PC-3 (cell line): ENCODE results near the gene AMH. TPM values are rescaled to one million over a fixed set of nuclear protein-coding genes. Genes with fewer than 3 reads are reported as not detected.

Experiments
- ATAC-seq: fragments of 200-7000 bp; cut with Tn5 transposase; 2 replicates; pipeline ENCODE4 v1.9.1; 2020; ENCODE audit warnings: mild to moderate bottlenecking, moderate library complexity
- BruUV-seq: library from RNA; stranded (reverse); fragments of 400-500 nt; replicated peaks from 2 replicates; lab custom pipeline; 2021; lab: Mats Ljungman, UMichigan
- CTCF ChIA-PET: fragments of 300-600 bp; sonication (Branson Sonifier 250); formaldehyde crosslinking; loops from one replicate; lab custom pipeline; 2022; ENCODE audit warnings: antibody characterized with exemption; lab: Charles Lee
- POLR2A ChIA-PET: fragments of 300-600 bp; sonication (Branson Sonifier 250); formaldehyde crosslinking; loops from one replicate; lab custom pipeline; 2022; ENCODE audit warnings: antibody characterized with exemption; ENCODE audit not compliant: unreplicated experiment; lab: Charles Lee
- DNase-seq: peaks from one replicate; pipeline ENCODE4 v3.0.0-alpha.2; 2015
- H2AFZ ChIP-seq: fragments of 300-600 bp; sonication (generic); 2 replicates; pipeline ENCODE4 v1.6.0; 2016; ENCODE audit warnings: antibody characterized with exemption, low read length
- H3F3A ChIP-seq: fragments of 300-600 bp; sonication (generic); one replicate; pipeline ENCODE4 v1.6.0; 2017; ENCODE audit warnings: antibody characterized with exemption, low read length, control low read depth, mild to moderate bottlenecking; ENCODE audit not compliant: unreplicated experiment
- H3K27ac ChIP-seq: fragments of 300-600 bp; sonication (generic); 2 replicates; pipeline ENCODE4 v1.5.1; 2016; ENCODE audit warnings: mild to moderate bottlenecking, low read length
- H3K27me3 ChIP-seq: fragments of 300-600 bp; sonication (generic); 2 replicates; pipeline ENCODE4 v1.6.1; 2016; ENCODE audit warnings: low read length, mixed read lengths
- H3K36me3 ChIP-seq: fragments of 300-600 bp; sonication (generic); 2 replicates; pipeline ENCODE4 v1.6.1; 2016; ENCODE audit warnings: low read depth, mixed run types, low read length, mixed read lengths
- H3K4me1 ChIP-seq: fragments of 300-600 bp; sonication (generic); 2 replicates; pipeline ENCODE4 v1.5.1; 2016; ENCODE audit warnings: low read length; ENCODE audit not compliant: insufficient read depth
- H3K4me2 ChIP-seq: fragments of 300-600 bp; sonication (generic); 2 replicates; pipeline ENCODE4 v1.6.0; 2016; ENCODE audit warnings: low read length
- H3K4me3 ChIP-seq: fragments of 300-600 bp; sonication (generic); 2 replicates; pipeline ENCODE4 v1.5.1; 2016; ENCODE audit warnings: mild to moderate bottlenecking, low read length, mixed read lengths
- H3K79me2 ChIP-seq: fragments of 300-600 bp; sonication (generic); 2 replicates; pipeline ENCODE4 v1.6.1; 2017; ENCODE audit warnings: low read length, mixed read lengths
- H3K9ac ChIP-seq: fragments of 300-600 bp; sonication (generic); 2 replicates; pipeline ENCODE4 v1.6.0; 2016; ENCODE audit warnings: mild to moderate bottlenecking, low read length
- H3K9me2 ChIP-seq: fragments of 300-600 bp; sonication (generic); replicated peaks from 2 replicates; pipeline ENCODE4 v1.6.1; 2016; ENCODE audit warnings: mixed run types, low read length, mixed read lengths
- H3K9me3 ChIP-seq: fragments of 300-600 bp; sonication (generic); 2 replicates; pipeline ENCODE4 v1.6.1; 2016; ENCODE audit warnings: low read length, mixed read lengths
- H4K20me1 ChIP-seq: fragments of 300-600 bp; sonication (generic); 2 replicates; pipeline ENCODE4 v1.6.1; 2016; ENCODE audit warnings: low read length, mixed read lengths
- CTCF ChIP-seq: fragments of 300-600 bp; sonication (generic); conservative IDR thresholded peaks from 2 replicates; pipeline ENCODE4 v1.5.1; 2017; ENCODE audit warnings: antibody characterized with exemption, low read depth, mild to moderate bottlenecking, low read length
- EZH2 ChIP-seq: fragments of 300-600 bp; sonication (generic); IDR thresholded peaks from one replicate; pipeline ENCODE4 v1.6.1; 2017; ENCODE audit warnings: antibody characterized with exemption, mild to moderate bottlenecking, low read length; ENCODE audit not compliant: unreplicated experiment
- EZH2phosphoT487 ChIP-seq: fragments of 300-600 bp; sonication (generic); IDR thresholded peaks from 2 replicates; pipeline ENCODE4 v1.6.1; 2018; ENCODE audit warnings: mild to moderate bottlenecking, antibody characterized with exemption, low read length, borderline replicate concordance
- intact Hi-C: fragments of 100-400 bp; cut with micrococcal nuclease; formaldehyde crosslinking; loops from 2 replicates; pipeline ENCODE4 v1.9.0; 2023
- total RNA-seq: library from RNA; depleted of rRNA; stranded (reverse); fragments of >200 nt; gene quantifications from 2 replicates; pipeline ENCODE4 v1.2.3, GENCODE V29; 2014

The AMH gene
- total RNA-seq, 1 experiment from 2014 or later = 6.0 TPM

GRCh38 chr19:2254064-2254872, 5.1 kb downstream of the AMH start:
- H3K79me2 ChIP-seq = no peaks in the 10 kb centered on the region
- no peaks in the 10 kb centered on the region for H3K27me3 ChIP-seq
- ChIA-PET POLR2A (no interaction called here), CTCF (no interaction called here)
- H3K36me3 ChIP-seq = no peaks in the 10 kb centered on the region
- TF ChIP-seq EZH2phosphoT487 (no peak), CTCF (no peak), EZH2 (no peak)
- H3K27ac ChIP-seq = no peak overlapping the region
- H3K9ac ChIP-seq = no peak overlapping the region
- H3K4me1 ChIP-seq = no peaks in the 10 kb centered on the region
- intact Hi-C loops = no loop called here
- no TSS peak for BruUV-seq
- no peaks in the 10 kb centered on the region for H3K9me2 ChIP-seq
- ATAC-seq (no peak), DNase-seq (no peak)
- H2AFZ ChIP-seq = no peak overlapping the region
- no peaks in the 10 kb centered on the region for H3F3A ChIP-seq
- H3K4me3 ChIP-seq = no peak overlapping the region
- no peaks in the 10 kb centered on the region for H3K9me3 ChIP-seq
- H3K4me2 ChIP-seq = no peak overlapping the region
- no peaks in the 10 kb centered on the region for H4K20me1 ChIP-seq

GRCh38 chr19:2255112-2255845, 6.2 kb downstream of the AMH start:
- Histone ChIP-seq H3K9me3 (no peaks in the 10 kb centered on the region), H3K4me1 (peaks cover 4% of the 10 kb centered on the region; the same call in 1 of the 2 replicates), H3K36me3 (no peaks in the 10 kb centered on the region), H3F3A (no peaks in the 10 kb centered on the region), H2AFZ (no peak overlapping the region), H3K4me2 (no peak overlapping the region), H3K9me2 (no peaks in the 10 kb centered on the region), H3K9ac (no peak overlapping the region), H3K4me3 (no peak overlapping the region), H4K20me1 (no peaks in the 10 kb centered on the region), H3K27ac (no peak overlapping the region), H3K27me3 (no peaks in the 10 kb centered on the region), H3K79me2 (no peaks in the 10 kb centered on the region)
- intact Hi-C loops = no loop called here
- POLR2A ChIA-PET = no interaction called here
- ATAC-seq (no peak), DNase-seq (no peak)
- TF ChIP-seq CTCF (no peak), EZH2 (no peak), EZH2phosphoT487 (no peak)
- no TSS peak for BruUV-seq
- CTCF ChIA-PET = no interaction called here
